Sigmoid colon (tissue), 4 donors: ENCODE measurements around the gene SPRY1.

Source experiments
- CTCF ChIP-seq, 4 experiments: fragments of 450-650 bp in 3 of 4; fragments of 200-600 bp in 1 of 4; IDR thresholded peaks; one replicate each; pipeline ENCODE4 v1.5.1; 2016 to 2019; ENCODE audit warnings: antibody characterized with exemption in 4 of 4, mild to moderate bottlenecking in 3 of 4, moderate library complexity in 2 of 4
- EP300 ChIP-seq, 4 donors: sonication (generic); formaldehyde crosslinking; IDR thresholded peaks; one replicate each; pipeline ENCODE4 v1.6.1; 2017; ENCODE audit warnings: antibody characterized with exemption in 4 of 4
- POLR2A ChIP-seq, 2 donors: fragments of 450-650 bp; IDR thresholded peaks; one replicate each; pipeline ENCODE4 v1.6.1; 2016; ENCODE audit warnings: antibody characterized with exemption in 2 of 2, mild to moderate bottlenecking in 2 of 2, moderate library complexity in 2 of 2
- POLR2AphosphoS5 ChIP-seq, 4 donors: sonication (generic); formaldehyde crosslinking; IDR thresholded peaks; one replicate each; pipeline ENCODE4 v1.6.1; 2017; ENCODE audit warnings: antibody characterized with exemption in 4 of 4

GRCh38 chr4:123438031-123438430 is 41.4 kb downstream of the SPRY1 start:
- no peak for TF ChIP-seq CTCF (IDR thresholded peaks at IDR 0.05)
- TF ChIP-seq POLR2A (IDR thresholded peaks at IDR 0.05): no peak
- no peak for TF ChIP-seq EP300 (IDR thresholded peaks at IDR 0.05)
- TF ChIP-seq POLR2AphosphoS5 (IDR thresholded peaks at IDR 0.05): no peak
